ENCODE measurements around the gene ST6GAL1. TPM values are rescaled to one million over a fixed set of nuclear protein-coding genes. Genes with fewer than 3 reads are reported as not detected.

ST6GAL1 gene
- total RNA-seq, 1 experiment from 2014 or later: 3.3 TPM

DNA sequence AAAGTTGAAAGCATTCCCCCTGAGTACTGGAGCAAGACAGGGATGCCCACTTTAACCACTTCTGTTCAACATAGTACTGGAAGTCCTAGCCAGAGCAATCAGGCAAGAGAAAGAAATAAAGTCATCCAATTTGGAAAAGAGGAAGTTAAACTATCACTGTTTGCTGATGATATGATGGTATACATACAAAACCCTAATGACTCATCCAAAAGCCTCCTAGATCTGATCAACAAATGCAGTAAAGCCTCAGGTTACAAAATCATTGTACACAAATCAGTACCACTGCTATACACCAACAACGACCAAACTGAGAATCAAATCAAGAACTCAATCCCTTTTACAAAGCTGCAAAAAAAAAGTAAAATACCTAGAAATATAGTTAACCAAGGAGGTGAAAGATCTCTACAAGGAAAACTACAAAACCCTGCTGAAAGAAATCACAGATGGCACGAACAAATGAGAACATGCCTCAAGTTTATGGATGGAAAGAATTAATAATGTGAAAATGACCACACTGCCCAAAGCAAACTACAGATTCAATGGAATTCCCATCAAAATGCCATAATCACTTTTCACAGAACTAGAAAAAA is 168.7 kb downstream of the ST6GAL1 start:
- CTCF ChIA-PET: no interaction called here
- no peak overlapping the region for H3K27ac ChIP-seq (ENCODE audit: low read length)
- no TSS peak for BruUV-seq (replicated peaks)
- H3K4me3 ChIP-seq (ENCODE audit: low read depth in 2 of 2, low read length in 2 of 2): no peak overlapping the region
- H3K4me1 ChIP-seq (ENCODE audit: control insufficient read depth, insufficient read depth, low read length): no peaks in the 10 kb centered on the region
- no peaks in the 10 kb centered on the region for H3K27me3 ChIP-seq (ENCODE audit: control insufficient read depth, insufficient read depth, low read length)
- ATAC-seq: no peak
- no peak for TF ChIP-seq SIN3A (IDR thresholded peaks at IDR 0.05; ENCODE audit: borderline replicate concordance, insufficient read depth, low read depth, low read length)
- no peak for TF ChIP-seq TCF7L2 (IDR thresholded peaks at IDR 0.05; ENCODE audit: low read depth, low read length)
- TF ChIP-seq, protein P1, sequence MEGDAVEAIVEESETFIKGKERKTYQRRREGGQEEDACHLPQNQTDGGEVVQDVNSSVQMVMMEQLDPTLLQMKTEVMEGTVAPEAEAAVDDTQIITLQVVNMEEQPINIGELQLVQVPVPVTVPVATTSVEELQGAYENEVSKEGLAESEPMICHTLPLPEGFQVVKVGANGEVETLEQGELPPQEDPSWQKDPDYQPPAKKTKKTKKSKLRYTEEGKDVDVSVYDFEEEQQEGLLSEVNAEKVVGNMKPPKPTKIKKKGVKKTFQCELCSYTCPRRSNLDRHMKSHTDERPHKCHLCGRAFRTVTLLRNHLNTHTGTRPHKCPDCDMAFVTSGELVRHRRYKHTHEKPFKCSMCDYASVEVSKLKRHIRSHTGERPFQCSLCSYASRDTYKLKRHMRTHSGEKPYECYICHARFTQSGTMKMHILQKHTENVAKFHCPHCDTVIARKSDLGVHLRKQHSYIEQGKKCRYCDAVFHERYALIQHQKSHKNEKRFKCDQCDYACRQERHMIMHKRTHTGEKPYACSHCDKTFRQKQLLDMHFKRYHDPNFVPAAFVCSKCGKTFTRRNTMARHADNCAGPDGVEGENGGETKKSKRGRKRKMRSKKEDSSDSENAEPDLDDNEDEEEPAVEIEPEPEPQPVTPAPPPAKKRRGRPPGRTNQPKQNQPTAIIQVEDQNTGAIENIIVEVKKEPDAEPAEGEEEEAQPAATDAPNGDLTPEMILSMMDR (IDR thresholded peaks at IDR 0.05): no peak
- TF ChIP-seq POLR2AphosphoS5 (IDR thresholded peaks at IDR 0.05; ENCODE audit: low read depth, low read length): no peak
- TF ChIP-seq, protein P2, sequence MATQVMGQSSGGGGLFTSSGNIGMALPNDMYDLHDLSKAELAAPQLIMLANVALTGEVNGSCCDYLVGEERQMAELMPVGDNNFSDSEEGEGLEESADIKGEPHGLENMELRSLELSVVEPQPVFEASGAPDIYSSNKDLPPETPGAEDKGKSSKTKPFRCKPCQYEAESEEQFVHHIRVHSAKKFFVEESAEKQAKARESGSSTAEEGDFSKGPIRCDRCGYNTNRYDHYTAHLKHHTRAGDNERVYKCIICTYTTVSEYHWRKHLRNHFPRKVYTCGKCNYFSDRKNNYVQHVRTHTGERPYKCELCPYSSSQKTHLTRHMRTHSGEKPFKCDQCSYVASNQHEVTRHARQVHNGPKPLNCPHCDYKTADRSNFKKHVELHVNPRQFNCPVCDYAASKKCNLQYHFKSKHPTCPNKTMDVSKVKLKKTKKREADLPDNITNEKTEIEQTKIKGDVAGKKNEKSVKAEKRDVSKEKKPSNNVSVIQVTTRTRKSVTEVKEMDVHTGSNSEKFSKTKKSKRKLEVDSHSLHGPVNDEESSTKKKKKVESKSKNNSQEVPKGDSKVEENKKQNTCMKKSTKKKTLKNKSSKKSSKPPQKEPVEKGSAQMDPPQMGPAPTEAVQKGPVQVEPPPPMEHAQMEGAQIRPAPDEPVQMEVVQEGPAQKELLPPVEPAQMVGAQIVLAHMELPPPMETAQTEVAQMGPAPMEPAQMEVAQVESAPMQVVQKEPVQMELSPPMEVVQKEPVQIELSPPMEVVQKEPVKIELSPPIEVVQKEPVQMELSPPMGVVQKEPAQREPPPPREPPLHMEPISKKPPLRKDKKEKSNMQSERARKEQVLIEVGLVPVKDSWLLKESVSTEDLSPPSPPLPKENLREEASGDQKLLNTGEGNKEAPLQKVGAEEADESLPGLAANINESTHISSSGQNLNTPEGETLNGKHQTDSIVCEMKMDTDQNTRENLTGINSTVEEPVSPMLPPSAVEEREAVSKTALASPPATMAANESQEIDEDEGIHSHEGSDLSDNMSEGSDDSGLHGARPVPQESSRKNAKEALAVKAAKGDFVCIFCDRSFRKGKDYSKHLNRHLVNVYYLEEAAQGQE (IDR thresholded peaks at IDR 0.05; ENCODE audit: insufficient read depth in 1 of 2, low read depth in 2 of 2, low read length in 1 of 2): no peak
- intact Hi-C loops (cut with micrococcal nuclease; ENCODE audit: unreplicated experiment) (no loop called here), in situ Hi-C loops (cut with HindIII; ENCODE audit: low pct_unique_long_range_greater_than_20kb, low sequenced_read_pairs) (no loop called here)
- no peaks in the 10 kb centered on the region for H3K36me3 ChIP-seq (ENCODE audit: control insufficient read depth, insufficient read depth, low read length)
- no peak for DNase-seq (ENCODE audit: low read depth, low spot score)
- H3K9me3 ChIP-seq (ENCODE audit: control insufficient read depth, insufficient read depth, low read depth, low read length): no peaks in the 10 kb centered on the region
- POLR2A ChIA-PET: no interaction called here

DNA sequence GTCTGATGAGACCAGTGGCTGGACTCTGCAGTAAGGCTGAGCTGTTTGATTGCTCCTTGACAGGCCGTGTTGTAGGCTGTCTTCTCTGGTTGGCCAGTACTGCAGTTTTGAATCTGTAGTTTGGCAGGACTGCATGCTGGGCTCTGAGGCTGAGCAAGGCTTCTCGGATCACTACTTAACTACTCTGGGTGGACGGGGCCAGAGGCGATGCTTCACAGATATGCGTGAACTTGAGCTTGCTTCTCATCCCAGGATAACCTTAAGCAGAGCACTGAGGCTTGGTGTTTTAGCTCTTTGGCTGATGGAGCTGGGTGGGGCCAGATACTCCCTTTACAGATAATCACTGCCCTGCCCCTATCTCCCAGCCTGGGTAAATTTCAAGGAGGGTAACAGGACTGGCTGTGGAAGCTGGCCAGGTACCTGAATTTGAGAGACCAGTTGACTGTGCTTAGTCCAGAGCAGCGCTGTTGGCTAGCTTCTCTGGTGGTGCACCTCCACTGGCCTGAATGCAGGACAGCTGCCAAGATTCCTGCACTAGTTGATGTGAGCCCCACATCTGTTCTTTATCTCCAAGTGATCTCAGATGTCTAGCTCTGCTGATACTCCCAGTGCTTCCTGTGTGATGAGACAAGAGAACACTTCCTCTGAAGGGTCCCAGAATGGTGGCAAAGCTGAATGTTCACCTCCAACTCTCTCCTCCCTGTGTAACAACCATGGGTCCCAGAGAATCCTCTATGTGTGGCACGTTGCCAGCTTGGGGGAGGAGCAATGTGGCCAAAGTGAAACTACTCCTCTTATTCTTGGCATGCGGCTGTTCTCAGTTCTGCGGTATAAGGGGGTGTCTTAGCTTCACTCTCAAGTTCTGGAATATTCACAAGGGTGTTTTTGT is 171.1 kb downstream of the ST6GAL1 start:
- no peak overlapping the region for H3K27ac ChIP-seq (ENCODE audit: low read length)
- no peaks in the 10 kb centered on the region for H3K9me3 ChIP-seq (ENCODE audit: control insufficient read depth, insufficient read depth, low read depth, low read length)
- ATAC-seq: peak; percentile 66
- H3K4me3 ChIP-seq (ENCODE audit: low read depth in 2 of 2, low read length in 2 of 2): no peak overlapping the region; a peak in 1 of 4 replicates
- no peak for DNase-seq (ENCODE audit: low read depth, low spot score)
- TF ChIP-seq, protein P1 (IDR thresholded peaks at IDR 0.05): no peak
- TF ChIP-seq TCF7L2 (IDR thresholded peaks at IDR 0.05; ENCODE audit: low read depth, low read length) (no peak), SIN3A (IDR thresholded peaks at IDR 0.05; ENCODE audit: borderline replicate concordance, insufficient read depth, low read depth, low read length) (no peak), POLR2AphosphoS5 (IDR thresholded peaks at IDR 0.05; ENCODE audit: low read depth, low read length) (no peak)
- TF ChIP-seq, protein P2 (IDR thresholded peaks at IDR 0.05; ENCODE audit: insufficient read depth in 1 of 2, low read depth in 2 of 2, low read length in 1 of 2): no peak
- H3K36me3 ChIP-seq (ENCODE audit: control insufficient read depth, insufficient read depth, low read length): no peaks in the 10 kb centered on the region
- no peaks in the 10 kb centered on the region for H3K27me3 ChIP-seq (ENCODE audit: control insufficient read depth, insufficient read depth, low read length)
- ChIA-PET POLR2A (no interaction called here), CTCF (no interaction called here)
- no peaks in the 10 kb centered on the region for H3K4me1 ChIP-seq (ENCODE audit: control insufficient read depth, insufficient read depth, low read length)
- intact Hi-C loops (cut with micrococcal nuclease; ENCODE audit: unreplicated experiment): no loop called here
- in situ Hi-C loops (cut with HindIII; ENCODE audit: low pct_unique_long_range_greater_than_20kb, low sequenced_read_pairs): no loop called here
- no TSS peak for BruUV-seq (replicated peaks)
